Heart right ventricle (tissue), 16 donors: ENCODE results near the gene RSL24D1. TPM values are rescaled to one million over a fixed set of nuclear protein-coding genes. Genes with fewer than 3 reads are reported as not detected.

Experiments used
- ATAC-seq, 8 donors: fragments of 200-7000 bp; cut with Tn5 transposase; one replicate each; pipeline ENCODE4 v1.9.1; 2020; ENCODE audit warnings: mild to moderate bottlenecking in 8 of 8, moderate library complexity in 8 of 8, moderate number of reproducible peaks in 1 of 8
- DNase-seq, 2 donors: peaks; one replicate each; pipeline ENCODE4 v3.0.0-alpha.2; 2020
- H3K27ac ChIP-seq, 10 donors: fragments of 200-600 bp; sonication (generic) in 2 of 10; one replicate each; pipeline versions ENCODE4 v1.5.0 to v1.8.0; 2020 to 2022; ENCODE audit warnings: mild to moderate bottlenecking in 3 of 10
- H3K27me3 ChIP-seq, 7 donors: fragments of 200-600 bp; one replicate each; pipeline ENCODE4 v1.8.0; 2021 to 2022; ENCODE audit warnings: mild to moderate bottlenecking in 2 of 7
- H3K36me3 ChIP-seq, 9 donors: fragments of 200-600 bp; sonication (generic) in 1 of 9; one replicate each; pipeline versions ENCODE4 v1.5.0 to v1.8.0; 2020 to 2022; ENCODE audit warnings: mild to moderate bottlenecking in 2 of 9
- H3K4me1 ChIP-seq, 9 donors: fragments of 200-600 bp; sonication (generic) in 1 of 9; one replicate each; pipeline versions ENCODE4 v1.5.0 to v1.8.0; 2020 to 2022; ENCODE audit warnings: mild to moderate bottlenecking in 4 of 9
- H3K4me3 ChIP-seq, 10 donors: fragments of 200-600 bp; sonication (generic) in 2 of 10; one replicate each; pipeline versions ENCODE4 v1.5.0 to v1.8.0; 2020 to 2022; ENCODE audit warnings: mild to moderate bottlenecking in 7 of 10, moderate library complexity in 2 of 10
- H3K9me3 ChIP-seq, 11 donors: fragments of 200-600 bp in 10 of 11; sonication (generic) in 2 of 11; one replicate each; pipeline versions ENCODE4 v1.5.0 to v1.8.0; 2013 to 2022; ENCODE audit warnings: mild to moderate bottlenecking in 2 of 11, control low read depth in 1 of 11, moderate library complexity in 1 of 11
- WGBS, 2 donors: extraction: QIAGEN DNeasy Blood & Tissue Kit; methylation state at CpG; one replicate each; pipeline ENCODE4 v1.1.7; 2013; ENCODE audit warnings: inconsistent platforms in 1 of 2; 5-methylcytosine and 5-hydroxymethylcytosine counted together
- intact Hi-C, 10 donors: fragments of 100-400 bp; cut with DNase I; formaldehyde crosslinking; loops; one replicate each; pipeline versions ENCODE4 v1.11.1 to v1.14.2; 2022
- polyA plus RNA-seq, 2 donors: library from polyadenylated mRNA; stranded (reverse); fragments of 200-250 nt; gene quantifications; one replicate each; pipeline ENCODE4 v1.2.3, GENCODE V29; 2013
- total RNA-seq, 10 donors: library from RNA; stranded (reverse); fragmentation: NEBNext Ultra II Directional in 3 of 10; extraction: Animal tissue kit (Norgen Biotek cat#: 25700) in 3 of 10; gene quantifications; one replicate each; pipeline versions ENCODE4 v1.2.1 to v1.2.4, GENCODE V29; 2021 to 2023
- TF ChIP-seq, protein P1 (sequence below), 9 donors: fragments of 200-600 bp; sonication (generic) in 2 of 9; IDR thresholded peaks; one replicate each; pipeline versions ENCODE4 v1.5.0 to v1.8.0; 2021 to 2022; ENCODE audit warnings: antibody characterized with exemption in 9 of 9, mild to moderate bottlenecking in 5 of 9, moderate library complexity in 1 of 9
- donor health status: Arrhythmogenic right ventricular cardiomyopathy.
- donor health status: ischemic (EF 13 %, LVEDD 7.1; RV severe dilation, severe dysfunction).
- donor health status: healthy with polysubstance abuse.
- donor health status: DM: no; HTN: yes; CAD: no.
- donor health status: DM: no; HTN: no; CAD: no.
- donor health status: ischemic (EF 25% LVEDD 6.9; RV normal size, moderate dysfunction).
- donor health status: ischemic (EF 25% LVEDD 5.7; RV mildly dilated, moderate dysfunction).
- donor health status: healthy.
- donor health status: DM: yes; HTN: yes; CAD: no.
- donor health status: Ischemic cardiomyopathy.
- donor health status: ischemic (EF 35%, LVEDD 5.7; RV mildly dilated, moderate dysfunction).
- donor health status: nonischemic (EF 11% LVEDD 7.7; RV severe dilation, severe dysfunction).
- donor health status: DM: yes; HTN: yes; CAD: no.
- donor health status: PGD.
- donor health status: ischemic (EF 29% LVEDD 5.4; RV normal size, mild dysfunction).
- donor health status: nonischemic (EF 23%, LVEDD 6.1; RV moderate dilation, normal function).

Gene RSL24D1
- total and polyA plus RNA-seq, 12 donors = 32.3 to 53.1 (median 40.5) TPM

DNA sequence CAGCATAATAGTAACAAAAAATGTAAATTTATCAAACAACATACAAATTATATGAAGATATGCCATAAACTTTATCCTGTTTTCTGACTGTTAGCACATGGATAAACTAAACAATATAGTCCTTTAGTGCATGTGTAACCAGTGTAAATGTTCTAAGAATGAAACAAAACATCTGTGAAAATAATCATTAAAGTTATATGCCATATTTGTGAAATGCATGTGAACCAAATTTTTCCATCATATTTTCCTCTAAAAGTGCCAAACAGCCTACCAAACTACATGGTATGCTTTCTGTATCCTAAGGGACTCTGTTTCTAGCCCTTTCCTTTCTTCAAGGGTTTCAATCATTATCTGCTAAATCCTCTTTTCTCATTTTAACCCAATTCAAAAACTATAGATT, 23.9 kb upstream of the RSL24D1 start:
- H3K27ac ChIP-seq = peak overlapping the region in 3 of 10 donors; percentile 10 to 91 (median 48)

DNA sequence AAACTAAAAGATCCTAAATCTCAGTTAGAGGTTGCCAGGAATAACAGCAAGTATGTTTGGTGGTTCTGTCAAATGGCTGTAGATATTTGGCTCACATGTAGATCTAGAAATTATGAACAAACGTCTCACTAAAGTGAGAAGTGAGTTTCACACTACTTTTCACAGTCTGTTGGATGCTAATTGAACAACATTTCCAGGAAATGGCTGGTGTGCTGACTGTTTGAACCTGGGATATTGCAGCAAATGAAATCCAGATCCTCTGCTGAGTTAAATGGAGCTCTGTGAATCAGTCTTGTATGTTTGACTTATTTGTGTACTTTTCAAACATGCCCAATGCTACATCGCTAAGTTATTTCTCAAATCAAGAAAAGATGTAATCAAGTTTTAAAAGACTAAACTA, 21.3 kb upstream of the RSL24D1 start:
- WGBS, 2 donors = 78 to 81% methylated on average over 2 of the region's 2 CpGs
- Histone ChIP-seq H3K4me3 (no peak overlapping the region), H3K27ac (peak overlapping the region in 1 of 10 donors; percentile 58), H3K27me3 (no peaks in the 10 kb centered on the region), H3K36me3 (peaks cover 0 to 28% (median 0%) of the 10 kb centered on the region in 9 donors), H3K4me1 (peaks cover 0 to 55% (median 0%) of the 10 kb centered on the region in 9 donors), H3K9me3 (no peaks in the 10 kb centered on the region)
- intact Hi-C loops = loop anchor here in 9 of 10 donors (2.0 to 10.0 kb wide), 8 partner anchors 71 to 427 kb away; partner anchors contain the start of gene RAB27A (in 1 of the 9)
- ATAC-seq (no peak), DNase-seq (no peak)
- TF ChIP-seq, protein P1, sequence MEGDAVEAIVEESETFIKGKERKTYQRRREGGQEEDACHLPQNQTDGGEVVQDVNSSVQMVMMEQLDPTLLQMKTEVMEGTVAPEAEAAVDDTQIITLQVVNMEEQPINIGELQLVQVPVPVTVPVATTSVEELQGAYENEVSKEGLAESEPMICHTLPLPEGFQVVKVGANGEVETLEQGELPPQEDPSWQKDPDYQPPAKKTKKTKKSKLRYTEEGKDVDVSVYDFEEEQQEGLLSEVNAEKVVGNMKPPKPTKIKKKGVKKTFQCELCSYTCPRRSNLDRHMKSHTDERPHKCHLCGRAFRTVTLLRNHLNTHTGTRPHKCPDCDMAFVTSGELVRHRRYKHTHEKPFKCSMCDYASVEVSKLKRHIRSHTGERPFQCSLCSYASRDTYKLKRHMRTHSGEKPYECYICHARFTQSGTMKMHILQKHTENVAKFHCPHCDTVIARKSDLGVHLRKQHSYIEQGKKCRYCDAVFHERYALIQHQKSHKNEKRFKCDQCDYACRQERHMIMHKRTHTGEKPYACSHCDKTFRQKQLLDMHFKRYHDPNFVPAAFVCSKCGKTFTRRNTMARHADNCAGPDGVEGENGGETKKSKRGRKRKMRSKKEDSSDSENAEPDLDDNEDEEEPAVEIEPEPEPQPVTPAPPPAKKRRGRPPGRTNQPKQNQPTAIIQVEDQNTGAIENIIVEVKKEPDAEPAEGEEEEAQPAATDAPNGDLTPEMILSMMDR (IDR thresholded peaks at IDR 0.05) = no peak

More for the DNA sequence above, 23.9 kb upstream of the RSL24D1 start:
- H3K36me3 ChIP-seq = peaks cover 0 to 50% (median 0%) of the 10 kb centered on the region in 9 donors
- no peaks in the 10 kb centered on the region for H3K9me3 ChIP-seq
- TF ChIP-seq, protein P1 (IDR thresholded peaks at IDR 0.05) = no peak
- H3K4me3 ChIP-seq = peak overlapping the region in 1 of 10 donors; percentile 18
- intact Hi-C loops = loop anchor here in 2 of 10 donors (2.0 to 10.0 kb wide), 2 partner anchors 68 to 214 kb away; partner anchors contain the start of gene RAB27A (in 1 of the 2)
- peaks cover 0 to 78% (median 0%) of the 10 kb centered on the region in 9 donors for H3K4me1 ChIP-seq
- ATAC-seq (no peak), DNase-seq (no peak)
- no peaks in the 10 kb centered on the region for H3K27me3 ChIP-seq

DNA sequence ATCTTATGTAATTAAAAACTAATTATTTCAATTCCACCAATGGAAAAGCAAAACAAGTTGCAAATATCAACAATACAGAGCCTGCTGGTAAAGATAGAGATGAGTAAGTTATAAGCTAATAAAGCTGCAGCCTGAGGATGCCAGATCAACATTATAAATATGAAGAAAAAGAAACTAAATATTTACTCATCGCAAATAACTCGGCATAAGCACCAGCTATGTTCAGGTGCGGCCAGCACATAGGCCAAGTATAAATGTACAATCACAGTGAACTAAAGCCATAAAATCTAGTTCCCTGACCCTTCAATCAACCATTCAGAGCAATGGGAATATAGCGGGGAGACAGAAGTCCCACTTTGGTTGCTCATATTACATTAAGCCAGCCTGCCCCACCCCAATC, 7.7 kb upstream of the RSL24D1 start:
- Histone ChIP-seq H3K27me3 (no peaks in the 10 kb centered on the region), H3K36me3 (peaks cover 0 to 31% (median 0%) of the 10 kb centered on the region in 9 donors), H3K4me3 (no peak overlapping the region), H3K9me3 (no peaks in the 10 kb centered on the region), H3K27ac (no peak overlapping the region), H3K4me1 (no peaks in the 10 kb centered on the region)
- 81 to 97% methylated on average over 4 of the region's 4 CpGs for WGBS, 2 donors
- DNase-seq (no peak), ATAC-seq (no peak)
- TF ChIP-seq, protein P1 (IDR thresholded peaks at IDR 0.05) = no peak
- intact Hi-C loops = no loop called here

DNA sequence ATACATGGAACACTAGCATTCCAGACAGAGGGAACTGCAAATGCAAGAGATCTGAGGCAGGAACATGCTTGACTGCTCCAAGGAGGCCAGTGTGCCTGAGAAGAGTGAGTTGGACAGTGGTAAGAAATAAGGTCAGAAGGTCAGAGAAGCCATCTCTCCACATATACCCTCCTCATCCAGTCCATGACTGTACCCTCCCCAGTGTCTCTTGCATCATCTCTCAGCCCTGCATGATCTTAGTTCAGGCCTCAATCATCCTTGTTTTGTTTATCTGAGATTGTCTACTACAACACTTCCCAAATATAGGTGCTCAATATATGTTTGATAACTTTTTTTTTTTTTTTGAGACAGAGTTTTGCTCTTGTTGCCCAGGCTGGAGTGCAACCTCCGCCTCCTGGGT, 5.5 kb upstream of the RSL24D1 start:
- WGBS, 2 donors = 100% methylated on average over 1 of the region's 1 CpG
- no peak overlapping the region for H3K4me3 ChIP-seq
- intact Hi-C loops = no loop called here

More for the DNA sequence above, 5.5 kb upstream of the RSL24D1 start:
- no peak for DNase-seq
- ATAC-seq = no peak
- TF ChIP-seq, protein P1 (IDR thresholded peaks at IDR 0.05) = no peak
- Histone ChIP-seq H3K27ac (no peak overlapping the region), H3K4me1 (peaks cover 0 to 10% (median 7%) of the 10 kb centered on the region in 9 donors), H3K36me3 (peaks cover 0 to 31% (median 0%) of the 10 kb centered on the region in 9 donors), H3K27me3 (no peaks in the 10 kb centered on the region), H3K9me3 (no peaks in the 10 kb centered on the region)
